HG02571 (cell line): ENCODE measurements around the gene MYO16.
A peak's percentile ranks its signal among the peaks of the same experiment; 100 is the strongest.
"Not testable (repeated sequence)": the region's sequence is repeated elsewhere in the genome, so short reads cannot be mapped to it uniquely, and the experiment has no call there.

Experiments
- ATAC-seq: cut with Tn5 transposase; IDR thresholded peaks from one replicate; pipeline ENCODE4 v1.9.1; 2021; ENCODE audit warnings: mild to moderate bottlenecking, moderate library complexity; ENCODE audit not compliant: unreplicated experiment

MYO16 gene

GRCh38 chr13:108877300-108877699, 247.9 kb downstream of the MYO16 start:
- no peak for ATAC-seq

- ATAC-seq = no peak
These were observed 249.3 kb downstream of the MYO16 start for GRCh38 chr13:108878732-108879131.

- no peak for ATAC-seq
These were observed 260.0 kb downstream of the MYO16 start for GRCh38 chr13:108889324-108889984.

- no peak for ATAC-seq
These were observed 265.9 kb downstream of the MYO16 start for GRCh38 chr13:108895220-108895704.

- ATAC-seq = no peak
These were observed 268.5 kb downstream of the MYO16 start for GRCh38 chr13:108897955-108898354.

- no peak for ATAC-seq
These were observed 273.2 kb downstream of the MYO16 start for GRCh38 chr13:108902405-108903155.

GRCh38 chr13:108903613-108904012, 274.2 kb downstream of the MYO16 start:
- no peak for ATAC-seq

- ATAC-seq = no peak
These were observed 282.4 kb downstream of the MYO16 start for GRCh38 chr13:108911807-108912206.

- ATAC-seq = not testable (repeated sequence)
These were observed 284.3 kb downstream of the MYO16 start for GRCh38 chr13:108913731-108914130.

GRCh38 chr13:108915095-108915633, 285.8 kb downstream of the MYO16 start:
- no peak for ATAC-seq

GRCh38 chr13:108915634-108916512, 286.5 kb downstream of the MYO16 start:
- peak; percentile 97 for ATAC-seq

GRCh38 chr13:108917581-108917980, 288.2 kb downstream of the MYO16 start:
- no peak for ATAC-seq

GRCh38 chr13:108919036-108919907, 289.9 kb downstream of the MYO16 start:
- no peak for ATAC-seq

- no peak for ATAC-seq
These were observed 290.7 kb downstream of the MYO16 start for GRCh38 chr13:108920137-108920536.

GRCh38 chr13:108921238-108921637, 291.8 kb downstream of the MYO16 start:
- no peak for ATAC-seq

- no peak for ATAC-seq
These were observed 292.7 kb downstream of the MYO16 start for GRCh38 chr13:108922108-108922507.

- no peak for ATAC-seq
These were observed 294.1 kb downstream of the MYO16 start for GRCh38 chr13:108923386-108924047.

GRCh38 chr13:108924134-108924533, 294.7 kb downstream of the MYO16 start:
- ATAC-seq = no peak

- ATAC-seq = no peak
These were observed 295.1 kb downstream of the MYO16 start for GRCh38 chr13:108924541-108924940.

- ATAC-seq = no peak
These were observed 295.7 kb downstream of the MYO16 start for GRCh38 chr13:108925070-108925469.
